GM12878 (cell line): Measurements from ENCODE around the gene SORCS2.

Experiments
- GABPA ChIP-seq: IDR thresholded peaks from 2 replicates; pipeline ENCODE4 v1.6.1; 2014; ENCODE audit warnings: antibody characterized with exemption, low read depth, mild to moderate bottlenecking, inconsistent platforms
- SIN3A ChIP-seq: IDR thresholded peaks from 2 replicates; pipeline ENCODE4 v1.6.1; 2012; ENCODE audit warnings: low read depth, low read length, improper control_type of control experiment
- SPI1 ChIP-seq: IDR thresholded peaks from 2 replicates; pipeline ENCODE4 v1.6.1; 2011; ENCODE audit warnings: low read depth, mild to moderate bottlenecking, low read length, moderate library complexity, borderline replicate concordance; ENCODE audit not compliant: insufficient read depth
- TF ChIP-seq, protein P1 (sequence below), 3 experiments: IDR thresholded peaks in 2 of 3; conservative IDR thresholded peaks in 1 of 3; 2 replicates each; pipeline ENCODE4 v1.5.1; 2011; ENCODE audit warnings: low read depth in 3 of 3, low read length in 3 of 3, mild to moderate bottlenecking in 3 of 3, control low read depth in 2 of 3, moderate library complexity in 2 of 3, inconsistent platforms in 1 of 3, mixed read lengths in 1 of 3; ENCODE audit not compliant: control insufficient read depth in 2 of 3, insufficient read depth in 1 of 3; ENCODE audit errors: extremely low read depth in 1 of 3
- TF ChIP-seq, protein P2 (sequence below): fragments of 450-650 bp; IDR thresholded peaks from 2 replicates; pipeline ENCODE4 v1.6.1; 2016; ENCODE audit warnings: mild to moderate bottlenecking, moderate library complexity, borderline replicate concordance

- TF ChIP-seq, protein P1, sequence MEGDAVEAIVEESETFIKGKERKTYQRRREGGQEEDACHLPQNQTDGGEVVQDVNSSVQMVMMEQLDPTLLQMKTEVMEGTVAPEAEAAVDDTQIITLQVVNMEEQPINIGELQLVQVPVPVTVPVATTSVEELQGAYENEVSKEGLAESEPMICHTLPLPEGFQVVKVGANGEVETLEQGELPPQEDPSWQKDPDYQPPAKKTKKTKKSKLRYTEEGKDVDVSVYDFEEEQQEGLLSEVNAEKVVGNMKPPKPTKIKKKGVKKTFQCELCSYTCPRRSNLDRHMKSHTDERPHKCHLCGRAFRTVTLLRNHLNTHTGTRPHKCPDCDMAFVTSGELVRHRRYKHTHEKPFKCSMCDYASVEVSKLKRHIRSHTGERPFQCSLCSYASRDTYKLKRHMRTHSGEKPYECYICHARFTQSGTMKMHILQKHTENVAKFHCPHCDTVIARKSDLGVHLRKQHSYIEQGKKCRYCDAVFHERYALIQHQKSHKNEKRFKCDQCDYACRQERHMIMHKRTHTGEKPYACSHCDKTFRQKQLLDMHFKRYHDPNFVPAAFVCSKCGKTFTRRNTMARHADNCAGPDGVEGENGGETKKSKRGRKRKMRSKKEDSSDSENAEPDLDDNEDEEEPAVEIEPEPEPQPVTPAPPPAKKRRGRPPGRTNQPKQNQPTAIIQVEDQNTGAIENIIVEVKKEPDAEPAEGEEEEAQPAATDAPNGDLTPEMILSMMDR (IDR thresholded peaks at IDR 0.05 in 2 of 3, conservative IDR thresholded peaks at IDR 0.05 in 1 of 3; ENCODE audit: control insufficient read depth in 2 of 3, extremely low read depth in 1 of 3, insufficient read depth in 1 of 3, low read depth in 3 of 3, low read length in 3 of 3): no peak
- no peak for TF ChIP-seq SIN3A
- TF ChIP-seq, protein P2, sequence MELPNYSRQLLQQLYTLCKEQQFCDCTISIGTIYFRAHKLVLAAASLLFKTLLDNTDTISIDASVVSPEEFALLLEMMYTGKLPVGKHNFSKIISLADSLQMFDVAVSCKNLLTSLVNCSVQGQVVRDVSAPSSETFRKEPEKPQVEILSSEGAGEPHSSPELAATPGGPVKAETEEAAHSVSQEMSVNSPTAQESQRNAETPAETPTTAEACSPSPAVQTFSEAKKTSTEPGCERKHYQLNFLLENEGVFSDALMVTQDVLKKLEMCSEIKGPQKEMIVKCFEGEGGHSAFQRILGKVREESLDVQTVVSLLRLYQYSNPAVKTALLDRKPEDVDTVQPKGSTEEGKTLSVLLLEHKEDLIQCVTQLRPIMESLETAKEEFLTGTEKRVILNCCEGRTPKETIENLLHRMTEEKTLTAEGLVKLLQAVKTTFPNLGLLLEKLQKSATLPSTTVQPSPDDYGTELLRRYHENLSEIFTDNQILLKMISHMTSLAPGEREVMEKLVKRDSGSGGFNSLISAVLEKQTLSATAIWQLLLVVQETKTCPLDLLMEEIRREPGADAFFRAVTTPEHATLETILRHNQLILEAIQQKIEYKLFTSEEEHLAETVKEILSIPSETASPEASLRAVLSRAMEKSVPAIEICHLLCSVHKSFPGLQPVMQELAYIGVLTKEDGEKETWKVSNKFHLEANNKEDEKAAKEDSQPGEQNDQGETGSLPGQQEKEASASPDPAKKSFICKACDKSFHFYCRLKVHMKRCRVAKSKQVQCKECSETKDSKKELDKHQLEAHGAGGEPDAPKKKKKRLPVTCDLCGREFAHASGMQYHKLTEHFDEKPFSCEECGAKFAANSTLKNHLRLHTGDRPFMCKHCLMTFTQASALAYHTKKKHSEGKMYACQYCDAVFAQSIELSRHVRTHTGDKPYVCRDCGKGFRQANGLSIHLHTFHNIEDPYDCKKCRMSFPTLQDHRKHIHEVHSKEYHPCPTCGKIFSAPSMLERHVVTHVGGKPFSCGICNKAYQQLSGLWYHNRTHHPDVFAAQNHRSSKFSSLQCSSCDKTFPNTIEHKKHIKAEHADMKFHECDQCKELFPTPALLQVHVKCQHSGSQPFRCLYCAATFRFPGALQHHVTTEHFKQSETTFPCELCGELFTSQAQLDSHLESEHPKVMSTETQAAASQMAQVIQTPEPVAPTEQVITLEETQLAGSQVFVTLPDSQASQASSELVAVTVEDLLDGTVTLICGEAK: no peak
- no peak for TF ChIP-seq GABPA
- no peak for TF ChIP-seq SPI1
Measured at GRCh38 chr4:7501314-7501713, 309.0 kb downstream of the SORCS2 start.
